ENCODE results near the gene DCTN5. TPM values are rescaled to one million over a fixed set of nuclear protein-coding genes. Genes with fewer than 3 reads are reported as not detected.

The DCTN5 gene
- total and polyA plus RNA-seq, 2 of the 13 experiments (the other 11 are each of a cell fraction or from before 2014, with no cell fraction given): 105 to 207 TPM

DNA sequence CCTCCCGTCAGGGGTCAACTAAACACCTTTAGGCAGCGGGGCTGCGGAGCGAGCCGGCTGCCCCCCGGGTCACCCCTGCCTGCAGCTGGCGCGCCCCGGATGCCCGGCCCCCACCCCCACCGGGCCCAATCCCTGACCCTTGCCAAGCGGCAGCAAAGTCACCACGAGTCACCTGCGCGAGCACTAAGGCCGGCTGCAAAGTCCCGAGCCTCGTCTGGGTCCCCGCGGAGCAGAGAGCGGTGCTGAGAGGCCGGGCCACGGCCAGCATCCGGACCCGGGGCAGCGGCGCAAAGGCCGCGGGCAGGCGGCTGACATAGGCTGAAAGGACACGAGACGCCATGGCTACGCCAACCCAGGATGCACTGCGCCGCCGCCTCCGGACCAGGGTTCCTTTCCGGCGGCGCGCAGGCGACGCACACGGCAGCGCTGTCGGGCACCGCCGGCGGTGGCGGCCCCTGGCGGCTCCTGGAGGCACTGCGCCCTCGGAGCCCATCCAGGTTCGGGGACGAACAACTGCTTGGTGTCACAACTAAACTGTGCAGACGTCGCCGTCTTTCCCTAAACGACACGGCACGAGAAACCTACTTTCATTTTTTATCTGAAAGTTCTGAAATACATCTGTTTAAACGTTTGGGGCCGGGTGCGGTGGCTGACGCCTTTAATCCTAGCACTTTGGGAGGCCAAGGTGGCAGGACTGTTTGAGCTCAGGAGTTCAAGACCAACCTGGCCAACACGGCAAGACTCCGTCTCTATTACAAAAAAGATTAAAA lies 45.1 kb upstream of the DCTN5 start, which contains the start of gene NDUFAB1 (continued):
- no peak for TF ChIP-seq SOX6 (IDR thresholded peaks at IDR 0.05)
- peak; percentile 51 for TF ChIP-seq SOX6 (CRISPR knock-in tag; IDR thresholded peaks at IDR 0.05)
- peak; percentile 54; the same call in 1 of the 2 replicates for TF ChIP-seq FOSL1 (CRISPR knock-in tag; IDR thresholded peaks at IDR 0.05; ENCODE audit: borderline replicate concordance)
- TF ChIP-seq ISX (CRISPR knock-in tag; conservative IDR thresholded peaks at IDR 0.05): peak; percentile 95
- 0 out of 2 replicates have a peak, but pooled peaks have one; percentile 78 for TF ChIP-seq ZNF546 (CRISPR knock-in tag; conservative IDR thresholded peaks at IDR 0.05)
- no peak; a peak in 1 of 4 replicates for TF ChIP-seq ATF4 (CRISPR knock-in tag; IDR thresholded peaks at IDR 0.05)
- TF ChIP-seq CBX1 (IDR thresholded peaks at IDR 0.05; ENCODE audit: low read depth): peak; percentile 98
- peak; percentile 73 for TF ChIP-seq TFE3 (CRISPR knock-in tag; IDR thresholded peaks at IDR 0.05)
- peak; percentile 99 for TF ChIP-seq PHF20 (CRISPR knock-in tag; IDR thresholded peaks at IDR 0.05)
- no peak for TF ChIP-seq ZNF737 (CRISPR knock-in tag; IDR thresholded peaks at IDR 0.05; ENCODE audit: borderline replicate concordance)
- no peak for TF ChIP-seq ONECUT2 (CRISPR knock-in tag; IDR thresholded peaks at IDR 0.05)
- no peak; the same call in 1 of the 2 replicates for TF ChIP-seq MTA3 (CRISPR knock-in tag; IDR thresholded peaks at IDR 0.05)
- TF ChIP-seq EP300 (IDR thresholded peaks at IDR 0.05; ENCODE audit: low read depth in 2 of 2, low read length in 2 of 2): peak in 1 of 2 experiments; percentile 58; a peak in 1 of 4 replicates
- peak; percentile 69; the same call in 1 of the 2 replicates for TF ChIP-seq EP300 (CRISPR knock-in tag; IDR thresholded peaks at IDR 0.05; ENCODE audit: borderline replicate concordance)
- peak; percentile 87; the same call in 1 of the 2 replicates for TF ChIP-seq TSC22D2 (CRISPR knock-in tag; IDR thresholded peaks at IDR 0.05; ENCODE audit: borderline replicate concordance)
- TF ChIP-seq PHB2 (IDR thresholded peaks at IDR 0.05; ENCODE audit: partially characterized antibody): no peak
- TF ChIP-seq MAX (IDR thresholded peaks at IDR 0.05): peak; percentile 96
- peak; percentile 66; the same call in 1 of the 2 replicates for TF ChIP-seq ZNF205 (CRISPR knock-in tag; IDR thresholded peaks at IDR 0.05)
- TF ChIP-seq CREM (IDR thresholded peaks at IDR 0.05): peak; percentile 49; the same call in 1 of the 2 replicates
- TF ChIP-seq CREM (CRISPR knock-in tag; IDR thresholded peaks at IDR 0.05): peak; percentile 46; the same call in 1 of the 2 replicates
- TF ChIP-seq TRIM22 (IDR thresholded peaks at IDR 0.05): no peak
- no peak for TF ChIP-seq SYNCRIP (IDR thresholded peaks at IDR 0.05; ENCODE audit: insufficient read depth, low read depth, low read length)
- peak; percentile 71 for TF ChIP-seq SIX4 (CRISPR knock-in tag; IDR thresholded peaks at IDR 0.05)
- TF ChIP-seq MAFK (conservative IDR thresholded peaks at IDR 0.05 in 1 of 2, IDR thresholded peaks at IDR 0.05 in 1 of 2; ENCODE audit: low read length in 2 of 2): no peak; a peak in 1 of 4 replicates
- TF ChIP-seq, protein P1, sequence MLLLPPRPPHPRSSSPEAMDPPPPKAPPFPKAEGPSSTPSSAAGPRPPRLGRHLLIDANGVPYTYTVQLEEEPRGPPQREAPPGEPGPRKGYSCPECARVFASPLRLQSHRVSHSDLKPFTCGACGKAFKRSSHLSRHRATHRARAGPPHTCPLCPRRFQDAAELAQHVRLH (CRISPR knock-in tag; IDR thresholded peaks at IDR 0.05; ENCODE audit: borderline replicate concordance, low read depth): peak; percentile 99
- TF ChIP-seq NFKB2 (CRISPR knock-in tag; IDR thresholded peaks at IDR 0.05; ENCODE audit: borderline replicate concordance): peak; percentile 95
